A549 (cell line): ENCODE results near the gene ZNF750. TPM values are rescaled to one million over a fixed set of nuclear protein-coding genes. Genes with fewer than 3 reads are reported as not detected.

Experiments used
- ATAC-seq, 2 experiments: fragments of 200-7000 bp in 1 of 2; fragments of >200 bp in 1 of 2; cut with Nextera tagmentation in 1 of 2; cut with Tn5 transposase in 1 of 2; 3 replicates each; pipeline versions ENCODE4 v1.8.0 to v1.9.1; 2018 to 2020; ENCODE audit warnings: mild to moderate bottlenecking in 1 of 2, moderate library complexity in 1 of 2
- CTCF ChIA-PET: fragments of 300-600 bp; sonication (Branson Sonifier 250); formaldehyde crosslinking; extraction: SDS; loops from one replicate; lab custom pipeline; 2021; ENCODE audit warnings: antibody characterized with exemption, inconsistent platforms; lab: Yijun Ruan, JAX
- POLR2A ChIA-PET: fragments of 350-600 bp; formaldehyde crosslinking; extraction: SDS; loops from one replicate; lab custom pipeline; 2021; ENCODE audit warnings: antibody characterized with exemption, inconsistent platforms; lab: Yijun Ruan, JAX
- DNase-seq, 2 experiments: peaks; one replicate each; pipeline versions ENCODE4 v3.0.0 to v3.0.0-alpha.2; 2011 to 2016; ENCODE audit warnings: low read depth in 1 of 2, low spot score in 1 of 2
- FAIRE-seq: peaks from 2 replicates; lab custom pipeline; 2011; peaks lifted over from hg19 to GRCh38; lab: Jason Lieb, UNC
- H3K27ac ChIP-seq, 2 experiments: fragments of >200 bp; sonication (Bioruptor Twin); formaldehyde crosslinking; 3 replicates each; pipeline ENCODE4 v1.5.1; 2016 to 2017
- H3K4me1 ChIP-seq: fragments of >200 bp; sonication (Bioruptor Twin); formaldehyde crosslinking; 3 replicates; pipeline ENCODE4 v1.6.1; 2016
- H3K4me2 ChIP-seq: fragments of >200 bp; sonication (Bioruptor Twin); formaldehyde crosslinking; 3 replicates; pipeline ENCODE4 v1.6.1; 2016
- H3K4me3 ChIP-seq: fragments of >200 bp; sonication (Bioruptor Twin); formaldehyde crosslinking; 3 replicates; pipeline ENCODE4 v1.5.1; 2016
- H3K9me3 ChIP-seq: fragments of >200 bp; sonication (Bioruptor Twin); formaldehyde crosslinking; 3 replicates; pipeline ENCODE4 v1.6.1; 2016
- ATOH8 ChIP-seq: fragments of 250-450 bp; sonication (Bioruptor Pico); IDR thresholded peaks from 2 replicates; pipeline ENCODE4 v1.5.0; 2020; ENCODE audit warnings: low read depth, mild to moderate bottlenecking, moderate library complexity
- BCL3 ChIP-seq: fragments of >200 bp; sonication (Bioruptor Twin); formaldehyde crosslinking; IDR thresholded peaks from 3 replicates; pipeline ENCODE4 v1.6.1; 2016
- CEBPB ChIP-seq, 2 experiments: fragments of >200 bp in 1 of 2; sonication (Bioruptor Twin) in 1 of 2; formaldehyde crosslinking in 1 of 2; IDR thresholded peaks; 2 replicates each; pipeline ENCODE4 v1.6.1; 2012 to 2016
- CHD2 ChIP-seq: fragments of 150-350 bp; IDR thresholded peaks from 2 replicates; pipeline ENCODE4 v1.6.1; 2014; ENCODE audit warnings: low read length; ENCODE audit not compliant: partially characterized antibody
- EHMT2 ChIP-seq: fragments of 200-600 bp; sonication (generic); IDR thresholded peaks from 2 replicates; pipeline ENCODE4 v1.6.1; 2016; ENCODE audit warnings: antibody characterized with exemption, low read depth, mild to moderate bottlenecking, moderate library complexity
- FOSB ChIP-seq: fragments of 250-450 bp; sonication (Bioruptor Pico); IDR thresholded peaks from 2 replicates; pipeline ENCODE4 v1.5.0; 2020; ENCODE audit warnings: mild to moderate bottlenecking, moderate library complexity
- FOXS1 ChIP-seq: fragments of 250-450 bp; sonication (Bioruptor Pico); IDR thresholded peaks from 2 replicates; pipeline ENCODE4 v1.5.0; 2020; ENCODE audit warnings: mild to moderate bottlenecking, moderate library complexity
- HMGXB4 ChIP-seq: fragments of 250-450 bp; sonication (Bioruptor Pico); IDR thresholded peaks from 2 replicates; pipeline ENCODE4 v1.5.0; 2021; ENCODE audit warnings: mild to moderate bottlenecking, moderate library complexity, borderline replicate concordance
- JUNB ChIP-seq: fragments of >200 bp; sonication (Bioruptor Twin); formaldehyde crosslinking; IDR thresholded peaks from 2 replicates; pipeline ENCODE4 v1.6.1; 2016
- KDM1A ChIP-seq: fragments of 200-600 bp; sonication (generic); IDR thresholded peaks from 2 replicates; pipeline ENCODE4 v1.6.1; 2016; ENCODE audit warnings: low read depth, mild to moderate bottlenecking
- MAFK ChIP-seq: fragments of 450-650 bp; IDR thresholded peaks from 2 replicates; pipeline ENCODE4 v1.6.1; 2014; ENCODE audit not compliant: partially characterized antibody
- MAZ ChIP-seq: fragments of 150-350 bp; IDR thresholded peaks from 2 replicates; pipeline ENCODE4 v1.6.1; 2014; ENCODE audit warnings: antibody characterized with exemption, low read depth, low read length, borderline replicate concordance
- NFE2L2 ChIP-seq: fragments of 150-350 bp; conservative IDR thresholded peaks from 2 replicates; pipeline ENCODE4 v1.6.1; 2014; ENCODE audit warnings: low read length
- NR3C1 ChIP-seq: fragments of >200 bp; sonication (Bioruptor Twin); formaldehyde crosslinking; IDR thresholded peaks from 3 replicates; pipeline ENCODE4 v1.6.1; 2017
- PBX3 ChIP-seq: IDR thresholded peaks from 2 replicates; pipeline ENCODE4 v1.6.1; 2012
- PHF8 ChIP-seq: fragments of 200-600 bp; sonication (generic); IDR thresholded peaks from 2 replicates; pipeline ENCODE4 v1.6.1; 2016; ENCODE audit warnings: low read depth, mild to moderate bottlenecking, antibody characterized with exemption, moderate library complexity, borderline replicate concordance
- POLR2AphosphoS2 ChIP-seq: conservative IDR thresholded peaks from 2 replicates; pipeline ENCODE4 v1.6.1; 2012; ENCODE audit warnings: low read length, improper control_type of control experiment, inconsistent platforms
- RAD21 ChIP-seq, 2 experiments: fragments of >200 bp in 1 of 2; sonication (Bioruptor Twin) in 1 of 2; formaldehyde crosslinking in 1 of 2; IDR thresholded peaks in 1 of 2; conservative IDR thresholded peaks in 1 of 2; 2 replicates in 1 of 2; 3 replicates in 1 of 2; pipeline ENCODE4 v1.6.1; 2012 to 2018; ENCODE audit warnings: inconsistent platforms in 1 of 2
- RARB ChIP-seq: fragments of 250-450 bp; sonication (Bioruptor Pico); IDR thresholded peaks from 2 replicates; pipeline ENCODE4 v1.8.0; 2021; ENCODE audit warnings: mild to moderate bottlenecking, moderate library complexity
- RCOR1 ChIP-seq: fragments of 150-350 bp; IDR thresholded peaks from 2 replicates; pipeline ENCODE4 v1.6.1; 2014; ENCODE audit warnings: antibody characterized with exemption, low read length, low read depth
- SMC3 ChIP-seq: fragments of >200 bp; sonication (Bioruptor Twin); formaldehyde crosslinking; IDR thresholded peaks from 3 replicates; pipeline ENCODE4 v1.6.1; 2018; ENCODE audit warnings: inconsistent platforms
- TP53 ChIP-seq: fragments of 250-450 bp; sonication (Bioruptor Pico); IDR thresholded peaks from 2 replicates; pipeline ENCODE4 v1.5.0; 2021; ENCODE audit warnings: mild to moderate bottlenecking, moderate library complexity
- ZC3H11A ChIP-seq: fragments of 450-650 bp; IDR thresholded peaks from 2 replicates; pipeline ENCODE4 v1.6.1; 2014; ENCODE audit warnings: antibody characterized with exemption, mild to moderate bottlenecking
- ZFP36 ChIP-seq: fragments of 450-650 bp; IDR thresholded peaks from 2 replicates; pipeline ENCODE4 v1.6.1; 2014; ENCODE audit warnings: borderline replicate concordance; ENCODE audit not compliant: partially characterized antibody
- WGBS: methylation state at CpG from one replicate; pipeline ENCODE4 v1.1.6; 2017; ENCODE audit errors: missing lambda C conversion rate; 5-methylcytosine and 5-hydroxymethylcytosine counted together
- polyA plus RNA-seq, 4 experiments: library from polyadenylated mRNA; depleted of rRNA in 3 of 4; stranded (reverse); fragments of >200 nt; fragmentation: RNase III in 1 of 4; extraction: RNeasy Plus Mini Kit Qiagen cat#74134 plus additional on column Dnase treatment in 1 of 4; gene quantifications; 2 replicates in 3 of 4; 3 replicates in 1 of 4; pipeline ENCODE4 v1.2.3, GENCODE V29; 2011 to 2017

The ZNF750 gene
- polyA plus RNA-seq, 2 of the 4 experiments (the other 2 are of a cell fraction) = not detected

GRCh38 chr17:82798752-82799151 is 41.1 kb downstream of the ZNF750 start (continued):
- TF ChIP-seq RAD21 (conservative IDR thresholded peaks at IDR 0.05 in 1 of 2, IDR thresholded peaks at IDR 0.05 in 1 of 2) (no peak), ZC3H11A (no peak), CHD2 (no peak), MAZ (no peak), HMGXB4 (CRISPR knock-in tag) (no peak)

- WGBS = 95% methylated on average over 9 of the region's 9 CpGs
- Histone ChIP-seq H3K4me1 (no peaks in the 10 kb centered on the region), H3K9me3 (no peaks in the 10 kb centered on the region), H3K4me2 (no peak overlapping the region), H3K27ac (no peak overlapping the region), H3K4me3 (no peak overlapping the region)
- TF ChIP-seq NR3C1 = no peak
- TF ChIP-seq FOSB (CRISPR knock-in tag) = no peak
- no peak for TF ChIP-seq ZFP36
- TF ChIP-seq RCOR1 = no peak
- no peak for TF ChIP-seq PBX3
- ATAC-seq (no peak), FAIRE-seq (no peak), DNase-seq (no peak)
- ChIA-PET POLR2A (no interaction called here), CTCF (no interaction called here)
Observed at GRCh38 chr17:82797061-82797460, 42.8 kb downstream of the ZNF750 start.

- DNase-seq = no peak
- CTCF ChIA-PET = interaction anchor here (1.0 to 7.9 kb wide), 2 partner anchors 9 to 17 kb away, joined by 3 to 94 read pairs; no protein-coding TSS in a partner anchor
- no peak for ATAC-seq
- H3K27ac ChIP-seq = no peak overlapping the region
- TF ChIP-seq EHMT2 (no peak), TP53 (no peak), NFE2L2 (no peak), ATOH8 (CRISPR knock-in tag) (no peak)
- H3K9me3 ChIP-seq = no peaks in the 10 kb centered on the region
- H3K4me3 ChIP-seq = no peak overlapping the region
- no peak for FAIRE-seq
- H3K4me1 ChIP-seq = no peaks in the 10 kb centered on the region
- POLR2A ChIA-PET = no interaction called here
- WGBS = 88% methylated on average over 14 of the region's 14 CpGs
- no peak overlapping the region for H3K4me2 ChIP-seq
Observed at GRCh38 chr17:82795615-82796014, 44.2 kb downstream of the ZNF750 start.

GRCh38 chr17:82794781-82795482 is 44.9 kb downstream of the ZNF750 start:
- H3K27ac ChIP-seq = no peak overlapping the region
- no peak for FAIRE-seq
- no peak overlapping the region for H3K4me2 ChIP-seq
- no peak overlapping the region for H3K4me3 ChIP-seq
- ChIA-PET CTCF (interaction anchor here (0.6 to 7.9 kb wide), 3 partner anchors 10 to 52 kb away, joined by 3 to 94 read pairs (median 3); no protein-coding TSS in a partner anchor), POLR2A (no interaction called here)
- no peak for TF ChIP-seq CEBPB (IDR thresholded peaks at IDR 0.05)
- TF ChIP-seq FOSB (CRISPR knock-in tag) = no peak
- no peak for TF ChIP-seq POLR2AphosphoS2
- no peak for TF ChIP-seq ZC3H11A
- TF ChIP-seq KDM1A = no peak
- no peak for TF ChIP-seq FOXS1 (CRISPR knock-in tag)
- TF ChIP-seq MAZ = no peak
- TF ChIP-seq RCOR1 = no peak
- TF ChIP-seq SMC3 = no peak
- no peak for TF ChIP-seq PHF8
- TF ChIP-seq BCL3 = no peak
- TF ChIP-seq MAFK = no peak
- no peak for TF ChIP-seq CHD2
- TF ChIP-seq RARB = no peak
- no peak for TF ChIP-seq JUNB
- ATAC-seq = no peak
- no peaks in the 10 kb centered on the region for H3K9me3 ChIP-seq
- DNase-seq = no peak
- WGBS = 93% methylated on average over 18 of the region's 18 CpGs
- no peaks in the 10 kb centered on the region for H3K4me1 ChIP-seq
